GM18502 (cell line): ENCODE results near the gene DYNC2H1.
A peak's percentile ranks its signal among the peaks of the same experiment; 100 is the strongest.

Source experiments
- ATAC-seq: cut with Tn5 transposase; IDR thresholded peaks from one replicate; pipeline ENCODE4 v1.9.1; 2021; ENCODE audit warnings: mild to moderate bottlenecking; ENCODE audit not compliant: unreplicated experiment, poor library complexity

DYNC2H1 gene

GRCh38 chr11:103257360-103257759 is 148.1 kb downstream of the DYNC2H1 start:
- ATAC-seq = no peak

GRCh38 chr11:103266167-103266831 is 157.1 kb downstream of the DYNC2H1 start:
- ATAC-seq = no peak

GRCh38 chr11:103272876-103273275 is 163.7 kb downstream of the DYNC2H1 start:
- ATAC-seq = no peak

- ATAC-seq = no peak
Measured at GRCh38 chr11:103274025-103274424, 164.8 kb downstream of the DYNC2H1 start.

GRCh38 chr11:103279821-103280220 is 170.6 kb downstream of the DYNC2H1 start:
- ATAC-seq = no peak

- no peak for ATAC-seq
Measured at GRCh38 chr11:103281301-103281700, 172.1 kb downstream of the DYNC2H1 start.

GRCh38 chr11:103284260-103284659 is 175.0 kb downstream of the DYNC2H1 start:
- ATAC-seq = no peak

- ATAC-seq = no peak
Measured at GRCh38 chr11:103294516-103294915, 185.3 kb downstream of the DYNC2H1 start.

- no peak for ATAC-seq
Measured at GRCh38 chr11:103295704-103296103, 186.5 kb downstream of the DYNC2H1 start.

- ATAC-seq = no peak
Measured at GRCh38 chr11:103297900-103298299, 188.7 kb downstream of the DYNC2H1 start.

- ATAC-seq = no peak
Measured at GRCh38 chr11:103315248-103315647, 206.0 kb downstream of the DYNC2H1 start.

- no peak for ATAC-seq
Measured at GRCh38 chr11:103317118-103317517, 207.9 kb downstream of the DYNC2H1 start.

- no peak for ATAC-seq
Measured at GRCh38 chr11:103322821-103323220, 213.6 kb downstream of the DYNC2H1 start.

- peak; percentile 17 for ATAC-seq
Measured at GRCh38 chr11:103325686-103326069, 216.5 kb downstream of the DYNC2H1 start.

GRCh38 chr11:103326070-103326794 is 217.0 kb downstream of the DYNC2H1 start:
- ATAC-seq = peak; percentile 98

- ATAC-seq = no peak
Measured at GRCh38 chr11:103327721-103328120, 218.5 kb downstream of the DYNC2H1 start.

GRCh38 chr11:103332409-103332808 is 223.2 kb downstream of the DYNC2H1 start:
- no peak for ATAC-seq

GRCh38 chr11:103338621-103339484 is 229.6 kb downstream of the DYNC2H1 start:
- ATAC-seq = no peak

- no peak for ATAC-seq
Measured at GRCh38 chr11:103339485-103339857, 230.2 kb downstream of the DYNC2H1 start.

- ATAC-seq = no peak
Measured at GRCh38 chr11:103340956-103341355, 231.7 kb downstream of the DYNC2H1 start.

GRCh38 chr11:103344886-103345285 is 235.7 kb downstream of the DYNC2H1 start:
- ATAC-seq = no peak
